Neural crest cell (in vitro differentiated cells): ENCODE results near the gene SLC25A13. TPM values are rescaled to one million over a fixed set of nuclear protein-coding genes. Genes with fewer than 3 reads are reported as not detected.
"Not testable (repeated sequence)": the region's sequence is repeated elsewhere in the genome, so short reads cannot be mapped to it uniquely, and the experiment has no call there.

Experiments used
- DNase-seq: peaks from one replicate; pipeline ENCODE4 v3.0.0; 2021; ENCODE audit warnings: low read depth, mixed read lengths, low spot score
- H3K27ac Mint-ChIP-seq: one replicate; pipeline ENCODE4 v1.8.0; 2021; ENCODE audit warnings: mild to moderate bottlenecking, mixed read lengths; ENCODE audit not compliant: unreplicated experiment
- H3K27me3 Mint-ChIP-seq: 2 replicates; pipeline ENCODE4 v1.8.0; 2021; ENCODE audit warnings: low read depth, mild to moderate bottlenecking, mixed read lengths
- H3K36me3 Mint-ChIP-seq: 2 replicates; pipeline ENCODE4 v1.8.0; 2021; ENCODE audit warnings: low read depth, mild to moderate bottlenecking, mixed read lengths
- H3K4me1 Mint-ChIP-seq: 2 replicates; pipeline ENCODE4 v1.8.0; 2021; ENCODE audit warnings: mixed read lengths
- H3K4me3 Mint-ChIP-seq: one replicate; pipeline ENCODE4 v1.8.0; 2021; ENCODE audit warnings: mild to moderate bottlenecking, mixed read lengths
- H3K9me3 Mint-ChIP-seq: 2 replicates; pipeline ENCODE4 v1.8.0; 2021; ENCODE audit warnings: mixed read lengths
- CTCF ChIP-seq: fragments of 200-600 bp; sonication (generic); conservative IDR thresholded peaks from 2 replicates; pipeline ENCODE4 v1.5.0; 2021; ENCODE audit warnings: antibody characterized with exemption, mild to moderate bottlenecking
- total RNA-seq: library from RNA; stranded (reverse); gene quantifications from 2 replicates; pipeline ENCODE4 v1.2.1, GENCODE V29; 2021

Gene SLC25A13
- total RNA-seq, 1 donor from 2014 or later = 68.3 TPM

GRCh38 chr7:96330193-96330592, 8.3 kb upstream of the SLC25A13 start:
- Mint-ChIP-seq H3K4me1 (peaks cover 11% of the 10 kb centered on the region), H3K36me3 (no peaks in the 10 kb centered on the region), H3K9me3 (peaks cover 2% of the 10 kb centered on the region), H3K27me3 (no peaks in the 10 kb centered on the region), H3K27ac (no peak overlapping the region), H3K4me3 (no peak overlapping the region)
- DNase-seq = no peak
- no peak for TF ChIP-seq CTCF

- Mint-ChIP-seq H3K4me3 (no peak overlapping the region), H3K4me1 (peaks cover 11% of the 10 kb centered on the region), H3K27me3 (no peaks in the 10 kb centered on the region), H3K9me3 (peaks cover 1% of the 10 kb centered on the region), H3K36me3 (no peaks in the 10 kb centered on the region), H3K27ac (no peak overlapping the region)
- no peak for DNase-seq
- no peak for TF ChIP-seq CTCF
Observed at GRCh38 chr7:96329241-96329640, 7.3 kb upstream of the SLC25A13 start.

GRCh38 chr7:96328016-96328415, 6.1 kb upstream of the SLC25A13 start:
- Mint-ChIP-seq H3K4me1 (peaks cover 11% of the 10 kb centered on the region), H3K9me3 (no peaks in the 10 kb centered on the region), H3K27ac (no peak overlapping the region), H3K4me3 (no peak overlapping the region), H3K36me3 (no peaks in the 10 kb centered on the region), H3K27me3 (no peaks in the 10 kb centered on the region)
- no peak for DNase-seq
- TF ChIP-seq CTCF = no peak

GRCh38 chr7:96327429-96327828, 5.5 kb upstream of the SLC25A13 start:
- peaks cover 12% of the 10 kb centered on the region for H3K4me1 Mint-ChIP-seq
- no peaks in the 10 kb centered on the region for H3K27me3 Mint-ChIP-seq
- TF ChIP-seq CTCF = no peak

GRCh38 chr7:96326752-96327151, 4.9 kb upstream of the SLC25A13 start:
- H3K27ac Mint-ChIP-seq, H3K4me3 Mint-ChIP-seq, H3K9me3 Mint-ChIP-seq, H3K27me3 Mint-ChIP-seq, DNase-seq, H3K36me3 Mint-ChIP-seq: not testable (repeated sequence)
- H3K4me1 Mint-ChIP-seq = peaks cover 16% of the 10 kb centered on the region

More at GRCh38 chr7:96327429-96327828, 5.5 kb upstream of the SLC25A13 start:
- no peak overlapping the region for H3K27ac Mint-ChIP-seq
- no peak overlapping the region for H3K4me3 Mint-ChIP-seq
- no peaks in the 10 kb centered on the region for H3K36me3 Mint-ChIP-seq
- DNase-seq = no peak
- no peaks in the 10 kb centered on the region for H3K9me3 Mint-ChIP-seq

- Mint-ChIP-seq H3K27me3 (no peaks in the 10 kb centered on the region), H3K9me3 (no peaks in the 10 kb centered on the region), H3K4me1 (peaks cover 18% of the 10 kb centered on the region), H3K36me3 (no peaks in the 10 kb centered on the region), H3K27ac (no peak overlapping the region), H3K4me3 (peak overlapping the region; percentile 99)
- no peak for TF ChIP-seq CTCF
- DNase-seq = no peak
Observed at GRCh38 chr7:96322847-96323461, 1.1 kb upstream of the SLC25A13 start.
